Endothelial cell of umbilical vein (primary cell): ENCODE data around the gene PBX3. TPM values are rescaled to one million over a fixed set of nuclear protein-coding genes. Genes with fewer than 3 reads are reported as not detected.

Source experiments
- BruUV-seq: library from RNA; stranded (reverse); fragments of 400-500 nt; replicated peaks from 2 replicates; lab custom pipeline; 2021; lab: Mats Ljungman, UMichigan
- CTCF ChIA-PET: fragments of 300-600, 350-600 bp; sonication (Branson Sonifier 250); formaldehyde crosslinking; loops from one replicate; lab custom pipeline; 2021; ENCODE audit warnings: antibody characterized with exemption, inconsistent platforms; lab: Charles Lee
- POLR2A ChIA-PET: fragments of 300-600, 350-600 bp; sonication (Branson Sonifier 250); formaldehyde crosslinking; loops from one replicate; lab custom pipeline; 2021; ENCODE audit warnings: antibody characterized with exemption, inconsistent platforms; lab: Charles Lee
- DNase-seq: peaks from one replicate; pipeline ENCODE4 v3.0.0-alpha.2; 2011; ENCODE audit warnings: low read depth, low spot score
- FAIRE-seq: peaks from 2 replicates; lab custom pipeline; 2011; peaks lifted over from hg19 to GRCh38; lab: Jason Lieb, UNC
- H2AFZ ChIP-seq: 2 replicates; pipeline ENCODE4 v1.6.0; 2012; ENCODE audit warnings: low read depth, low read length, control low read depth, inconsistent platforms
- H3K27ac ChIP-seq: 2 replicates; pipeline ENCODE4 v1.5.1; 2011; ENCODE audit warnings: low read depth, mild to moderate bottlenecking, control low read depth, low read length, moderate library complexity; ENCODE audit not compliant: insufficient read depth
- H3K27me3 ChIP-seq, 2 experiments: 2 replicates each; pipeline versions ENCODE4 v1.6.0 to v1.6.1; 2011; ENCODE audit warnings: low read length in 2 of 2, mixed read lengths in 1 of 2; ENCODE audit not compliant: control insufficient read depth in 2 of 2, insufficient read depth in 2 of 2
- H3K36me3 ChIP-seq, 2 experiments: 2 replicates in 1 of 2; 3 replicates in 1 of 2; pipeline ENCODE4 v1.5.1; 2011; ENCODE audit warnings: low read length in 2 of 2, mild to moderate bottlenecking in 1 of 2, moderate library complexity in 1 of 2; ENCODE audit not compliant: control insufficient read depth in 2 of 2, insufficient read depth in 2 of 2; ENCODE audit errors: extremely low read depth in 1 of 2
- H3K4me1 ChIP-seq: 3 replicates; pipeline ENCODE4 v1.5.1; 2011; ENCODE audit warnings: mild to moderate bottlenecking, low read length; ENCODE audit not compliant: control insufficient read depth, insufficient read depth; ENCODE audit errors: extremely low read depth
- H3K4me2 ChIP-seq: 2 replicates; pipeline ENCODE4 v1.6.1; 2011; ENCODE audit warnings: low read length, control low read depth, mixed read lengths; ENCODE audit not compliant: insufficient read depth
- H3K4me3 ChIP-seq, 3 experiments: fragments of 200-600 bp in 1 of 3; sonication (generic), shearing (Covaris generic) in 1 of 3; replicated peaks in 1 of 3; 2 replicates each; pipeline ENCODE4 v1.5.1; 2011 to 2016; ENCODE audit warnings: control low read depth in 3 of 3, low read length in 3 of 3, mild to moderate bottlenecking in 2 of 3, inconsistent platforms in 1 of 3, low read depth in 1 of 3, moderate library complexity in 1 of 3; ENCODE audit not compliant: insufficient read depth in 1 of 3
- H3K79me2 ChIP-seq: 2 replicates; pipeline ENCODE4 v1.6.0; 2012; ENCODE audit warnings: low read length, inconsistent platforms; ENCODE audit not compliant: control insufficient read depth, insufficient read depth
- H3K9ac ChIP-seq: replicated peaks from 2 replicates; pipeline ENCODE3; 2011; ENCODE audit warnings: low read length, control low read depth; ENCODE audit not compliant: insufficient read depth; ENCODE audit errors: extremely low read depth
- H3K9me1 ChIP-seq: replicated peaks from 3 replicates; pipeline ENCODE4 v1.6.0; 2011; ENCODE audit warnings: mild to moderate bottlenecking, low read length; ENCODE audit not compliant: control insufficient read depth, insufficient read depth; ENCODE audit errors: extremely low read depth
- H3K9me3 ChIP-seq: replicated peaks from 2 replicates; pipeline ENCODE4 v1.5.1; 2012; ENCODE audit warnings: low read length, inconsistent platforms; ENCODE audit not compliant: control insufficient read depth, insufficient read depth
- H4K20me1 ChIP-seq: replicated peaks from 2 replicates; pipeline ENCODE3; 2011; ENCODE audit warnings: mild to moderate bottlenecking, low read length; ENCODE audit not compliant: control insufficient read depth, insufficient read depth; ENCODE audit errors: extremely low read depth
- FOS ChIP-seq: IDR thresholded peaks from 2 replicates; pipeline ENCODE4 v1.6.1; 2011; ENCODE audit warnings: mild to moderate bottlenecking, low read length, moderate library complexity, borderline replicate concordance; ENCODE audit not compliant: insufficient read depth
- GATA2 ChIP-seq: IDR thresholded peaks from 2 replicates; pipeline ENCODE4 v1.7.0; 2011; ENCODE audit warnings: low read depth, mild to moderate bottlenecking, moderate library complexity, mixed read lengths, low read length; ENCODE audit not compliant: insufficient read length, insufficient read depth
- JUN ChIP-seq: IDR thresholded peaks from 2 replicates; pipeline ENCODE4 v1.6.1; 2011; ENCODE audit warnings: borderline replicate concordance, low read depth; ENCODE audit not compliant: insufficient read length, insufficient read depth
- POLR2A ChIP-seq: IDR thresholded peaks from 2 replicates; pipeline ENCODE4 v1.6.1; 2012; ENCODE audit warnings: low read depth, mild to moderate bottlenecking, control low read depth, low read length
- dilution Hi-C: fragments of 300-500 bp; cut with MboI; formaldehyde crosslinking; loops from one replicate; pipeline ENCODE4 v1.15.0; 2019; ENCODE audit warnings: low sequenced_read_pairs; ENCODE audit not compliant: extremely low pct_ligation_motif_present
- intact Hi-C: fragments of 100-400 bp; cut with micrococcal nuclease; formaldehyde crosslinking; loops from one replicate; pipeline ENCODE4 v1.10.0; 2022
- polyA plus RNA-seq, 4 experiments: library from polyadenylated mRNA; depleted of rRNA in 3 of 4; stranded (reverse) in 3 of 4; unstranded in 1 of 4; fragments of >200 nt; gene quantifications; 2 replicates each; pipeline versions ENCODE4 v1.2.1 to v1.2.3, GENCODE V29; 2011 to 2012; ENCODE audit warnings: missing spikeins in 1 of 4
- total RNA-seq: library from RNA; stranded (reverse); gene quantifications from 2 replicates; pipeline ENCODE4 v1.2.3, GENCODE V29; 2021
- TF ChIP-seq, protein P1 (sequence below), 2 donors: IDR thresholded peaks; 1 replicate in 1 of 2; 2 replicates in 1 of 2; pipeline ENCODE4 v1.5.1; 2011; ENCODE audit warnings: low read length in 2 of 2, mild to moderate bottlenecking in 2 of 2, moderate library complexity in 2 of 2, control low read depth in 1 of 2, inconsistent platforms in 1 of 2, low read depth in 1 of 2; ENCODE audit not compliant: insufficient read depth in 1 of 2; ENCODE audit errors: extremely low read depth in 1 of 2
- TF ChIP-seq, protein P2 (sequence below): IDR thresholded peaks from 2 replicates; pipeline ENCODE4 v1.6.1; 2011; ENCODE audit not compliant: insufficient read depth, insufficient read length

The PBX3 gene
- total and polyA plus RNA-seq, 2 donors (not counting 3 experiments of a cell fraction or from before 2014, with no cell fraction given), result 18.8 to 42.0 TPM

DNA sequence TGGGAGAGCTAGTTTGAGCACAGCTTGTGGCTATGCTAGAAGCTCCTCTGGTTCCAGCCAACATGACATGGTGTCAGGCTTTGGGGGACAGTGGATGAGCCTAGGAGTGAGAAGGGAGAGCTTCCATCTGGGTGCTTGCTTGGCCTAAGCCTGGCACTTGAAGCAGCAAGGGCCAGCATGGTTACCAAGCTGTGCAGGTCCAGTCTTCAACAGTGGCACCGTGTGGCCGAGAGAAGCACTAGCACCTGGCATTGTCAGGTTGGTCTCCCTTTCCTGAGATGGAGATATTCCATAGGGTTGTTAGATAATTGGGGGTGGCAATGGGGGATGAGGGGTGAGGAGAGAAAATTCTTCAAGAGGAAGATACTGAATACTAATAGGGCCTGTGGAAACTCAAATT, 261.9 kb downstream of the PBX3 start:
- BruUV-seq, result no TSS peak

DNA sequence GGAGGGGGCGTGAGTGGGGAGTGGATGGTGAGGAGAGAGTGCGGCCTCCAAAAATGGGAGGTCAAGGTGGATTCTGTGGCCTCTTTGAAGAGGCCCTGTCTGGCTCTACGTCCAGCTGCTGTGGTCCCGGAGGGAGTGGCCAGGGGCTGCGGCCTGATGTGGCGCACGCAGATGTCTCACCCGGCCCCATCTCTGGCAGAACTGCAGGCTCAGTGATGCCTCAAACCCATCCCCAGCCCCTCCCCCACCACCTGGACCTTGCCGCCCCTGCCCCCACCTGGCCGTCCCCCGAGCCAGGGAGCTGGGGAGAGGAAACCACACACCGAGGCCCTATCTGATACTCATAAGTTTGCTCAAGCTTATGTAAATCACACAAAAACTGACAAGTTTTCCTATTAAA, 267.6 kb downstream of the PBX3 start:
- ChIA-PET POLR2A (no interaction called here), CTCF (no interaction called here)
- H3K27ac ChIP-seq, result no peak overlapping the region
- H3K9me3 ChIP-seq, result no peaks in the 10 kb centered on the region
- DNase-seq, result no peak
- TF ChIP-seq POLR2A, result no peak
- no peak for TF ChIP-seq FOS
- TF ChIP-seq JUN, result no peak
- TF ChIP-seq, protein P1, sequence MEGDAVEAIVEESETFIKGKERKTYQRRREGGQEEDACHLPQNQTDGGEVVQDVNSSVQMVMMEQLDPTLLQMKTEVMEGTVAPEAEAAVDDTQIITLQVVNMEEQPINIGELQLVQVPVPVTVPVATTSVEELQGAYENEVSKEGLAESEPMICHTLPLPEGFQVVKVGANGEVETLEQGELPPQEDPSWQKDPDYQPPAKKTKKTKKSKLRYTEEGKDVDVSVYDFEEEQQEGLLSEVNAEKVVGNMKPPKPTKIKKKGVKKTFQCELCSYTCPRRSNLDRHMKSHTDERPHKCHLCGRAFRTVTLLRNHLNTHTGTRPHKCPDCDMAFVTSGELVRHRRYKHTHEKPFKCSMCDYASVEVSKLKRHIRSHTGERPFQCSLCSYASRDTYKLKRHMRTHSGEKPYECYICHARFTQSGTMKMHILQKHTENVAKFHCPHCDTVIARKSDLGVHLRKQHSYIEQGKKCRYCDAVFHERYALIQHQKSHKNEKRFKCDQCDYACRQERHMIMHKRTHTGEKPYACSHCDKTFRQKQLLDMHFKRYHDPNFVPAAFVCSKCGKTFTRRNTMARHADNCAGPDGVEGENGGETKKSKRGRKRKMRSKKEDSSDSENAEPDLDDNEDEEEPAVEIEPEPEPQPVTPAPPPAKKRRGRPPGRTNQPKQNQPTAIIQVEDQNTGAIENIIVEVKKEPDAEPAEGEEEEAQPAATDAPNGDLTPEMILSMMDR (IDR thresholded peaks at IDR 0.05; ENCODE audit: extremely low read depth in 1 of 2, insufficient read depth in 1 of 2, low read depth in 1 of 2, low read length in 2 of 2), result no peak
- no peak for TF ChIP-seq GATA2
- BruUV-seq, result no TSS peak
- H3K9me1 ChIP-seq, result no peaks in the 10 kb centered on the region
- no peak overlapping the region for H2AFZ ChIP-seq
- intact Hi-C loops, result no loop called here
- H3K79me2 ChIP-seq, result no peaks in the 10 kb centered on the region
- no peak overlapping the region for H3K4me2 ChIP-seq
- no peaks in the 10 kb centered on the region for H3K4me1 ChIP-seq
- H4K20me1 ChIP-seq, result no peaks in the 10 kb centered on the region
- FAIRE-seq, result no peak
- dilution Hi-C loops, result no loop called here
- no peaks in the 10 kb centered on the region for H3K36me3 ChIP-seq
- H3K27me3 ChIP-seq, result no peaks in the 10 kb centered on the region
- H3K4me3 ChIP-seq, result no peak overlapping the region
- no peak overlapping the region for H3K9ac ChIP-seq

More for the DNA sequence above, 261.9 kb downstream of the PBX3 start:
- Histone ChIP-seq H3K27me3 (no peaks in the 10 kb centered on the region), H3K27ac (no peak overlapping the region), H3K9me3 (no peaks in the 10 kb centered on the region), H3K79me2 (no peaks in the 10 kb centered on the region), H3K4me2 (no peak overlapping the region), H3K4me1 (no peaks in the 10 kb centered on the region), H3K4me3 (no peak overlapping the region), H3K36me3 (no peaks in the 10 kb centered on the region), H4K20me1 (no peaks in the 10 kb centered on the region), H3K9me1 (no peaks in the 10 kb centered on the region), H3K9ac (no peak overlapping the region), H2AFZ (no peak overlapping the region)
- DNase-seq (no peak), FAIRE-seq (no peak)
- intact Hi-C loops, result no loop called here
- ChIA-PET POLR2A (interaction anchor here (0.6 kb wide), 1 partner anchor 743 kb away, joined by 4 read pairs; no protein-coding TSS in a partner anchor), CTCF (interaction anchor here (1.5 kb wide), 2 partner anchors 19 to 601 kb away, joined by 3 read pairs; no protein-coding TSS in a partner anchor)
- dilution Hi-C loops, result no loop called here
- TF ChIP-seq, protein P1 (IDR thresholded peaks at IDR 0.05; ENCODE audit: extremely low read depth in 1 of 2, insufficient read depth in 1 of 2, low read depth in 1 of 2, low read length in 2 of 2), result peak in 1 of 2 donors; percentile 5
- TF ChIP-seq, protein P2, sequence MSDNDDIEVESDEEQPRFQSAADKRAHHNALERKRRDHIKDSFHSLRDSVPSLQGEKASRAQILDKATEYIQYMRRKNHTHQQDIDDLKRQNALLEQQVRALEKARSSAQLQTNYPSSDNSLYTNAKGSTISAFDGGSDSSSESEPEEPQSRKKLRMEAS, result no peak
